HTERT RPE-1 (cell line): ENCODE results near the gene HOXD9.

Source experiments
- in situ Hi-C: fragments of 300-500 bp; cut with MboI; formaldehyde crosslinking; loops from 4 replicates; pipeline ENCODE4 v1.14.3; 2020; ENCODE audit warnings: low sequenced_read_pairs

Gene HOXD9

GRCh38 chr2:176122683-176123410 lies at the start of gene HOXD9:
TSS of gene HOXD9 (plus strand) at chr2:176122719. CDS start at chr2:176122769, 50 bp downstream.
- in situ Hi-C loops: no loop called here

- in situ Hi-C loops: no loop called here
Observed at GRCh38 chr2:176072951-176073904, 49.3 kb upstream of the HOXD9 start.

- in situ Hi-C loops: loop anchor here (25.0 kb wide), 1 partner anchor 388 kb away; no protein-coding TSS in a partner anchor
Observed at GRCh38 chr2:176074919-176075425, 47.5 kb upstream of the HOXD9 start.

- in situ Hi-C loops: loop anchor here (25.0 kb wide), 1 partner anchor 388 kb away; no protein-coding TSS in a partner anchor
Observed at GRCh38 chr2:176075481-176075880, 47.0 kb upstream of the HOXD9 start.

- in situ Hi-C loops: loop anchor here (25.0 kb wide), 1 partner anchor 389 kb away; no protein-coding TSS in a partner anchor
Observed at GRCh38 chr2:176076063-176076462, 46.5 kb upstream of the HOXD9 start.

GRCh38 chr2:176076796-176077195 lies 45.7 kb upstream of the HOXD9 start:
- in situ Hi-C loops: loop anchor here (25.0 kb wide), 1 partner anchor 389 kb away; no protein-coding TSS in a partner anchor

GRCh38 chr2:176078541-176079284 lies 43.8 kb upstream of the HOXD9 start:
- in situ Hi-C loops: loop anchor here (25.0 kb wide), 1 partner anchor 391 kb away; no protein-coding TSS in a partner anchor

GRCh38 chr2:176079285-176079830 lies 43.2 kb upstream of the HOXD9 start:
- in situ Hi-C loops: loop anchor here (25.0 kb wide), 1 partner anchor 392 kb away; no protein-coding TSS in a partner anchor

- in situ Hi-C loops: loop anchor here (25.0 kb wide), 1 partner anchor 393 kb away; no protein-coding TSS in a partner anchor
Observed at GRCh38 chr2:176079831-176080539, 42.5 kb upstream of the HOXD9 start.

GRCh38 chr2:176080540-176081375 lies 41.8 kb upstream of the HOXD9 start:
- in situ Hi-C loops: loop anchor here (25.0 kb wide), 1 partner anchor 393 kb away; no protein-coding TSS in a partner anchor

- in situ Hi-C loops: loop anchor here (25.0 kb wide), 1 partner anchor 394 kb away; no protein-coding TSS in a partner anchor
Observed at GRCh38 chr2:176081376-176081836, 41.1 kb upstream of the HOXD9 start.

- in situ Hi-C loops: loop anchor here (25.0 kb wide), 1 partner anchor 395 kb away; no protein-coding TSS in a partner anchor
Observed at GRCh38 chr2:176081837-176082524, 40.5 kb upstream of the HOXD9 start.

- in situ Hi-C loops: loop anchor here (25.0 kb wide), 1 partner anchor 395 kb away; no protein-coding TSS in a partner anchor
Observed at GRCh38 chr2:176082525-176082823, 40.0 kb upstream of the HOXD9 start.

- in situ Hi-C loops: loop anchor here (25.0 kb wide), 1 partner anchor 396 kb away; no protein-coding TSS in a partner anchor
Observed at GRCh38 chr2:176082824-176083751, 39.4 kb upstream of the HOXD9 start.

GRCh38 chr2:176083796-176084261 lies 38.7 kb upstream of the HOXD9 start, which contains the start of gene EVX2:
TSS of gene EVX2 (minus strand) at chr2:176083962. CDS start at chr2:176083776, 186 bp downstream.
- in situ Hi-C loops: loop anchor here (25.0 kb wide), 1 partner anchor 397 kb away; no protein-coding TSS in a partner anchor

GRCh38 chr2:176084611-176085119 lies 37.9 kb upstream of the HOXD9 start:
- in situ Hi-C loops: loop anchor here (25.0 kb wide), 1 partner anchor 397 kb away; no protein-coding TSS in a partner anchor
